Measurements from ENCODE around the gene STK38.
"Not testable (repeated sequence)": the region's sequence is repeated elsewhere in the genome, so short reads cannot be mapped to it uniquely, and the experiment has no call there.

The STK38 gene

GRCh38 chr6:36479256-36479655 lies 68.0 kb downstream of the STK38 start:
- DNase-seq: no peak

GRCh38 chr6:36478051-36478526 lies 69.2 kb downstream of the STK38 start:
- DNase-seq: no peak

DNA sequence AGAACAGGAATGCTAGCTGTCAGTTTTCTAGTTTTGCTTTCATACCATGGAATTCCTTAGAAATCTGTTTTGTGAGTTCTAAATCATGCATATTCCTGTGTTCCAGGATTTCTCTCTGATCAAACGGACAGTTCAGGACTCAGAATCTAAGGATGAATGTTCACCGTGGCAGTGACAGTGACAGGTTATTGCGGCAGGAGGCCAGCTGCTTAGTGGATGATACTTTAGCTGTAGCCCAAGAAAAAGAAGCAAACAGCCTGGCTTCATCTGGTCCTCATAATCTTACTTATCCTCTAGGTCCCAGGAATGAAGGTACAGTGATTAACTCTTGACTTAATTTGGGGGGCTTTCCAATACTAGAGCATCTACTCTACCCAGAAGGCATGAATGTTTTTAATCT lies 77.3 kb downstream of the STK38 start:
- no peak for DNase-seq

GRCh38 chr6:36469148-36469661 lies 78.1 kb downstream of the STK38 start:
- no peak for DNase-seq

- DNase-seq: no peak
Measured at GRCh38 chr6:36467625-36468024, 79.7 kb downstream of the STK38 start.

GRCh38 chr6:36464233-36464632 lies 83.0 kb downstream of the STK38 start:
- DNase-seq: no peak

DNA sequence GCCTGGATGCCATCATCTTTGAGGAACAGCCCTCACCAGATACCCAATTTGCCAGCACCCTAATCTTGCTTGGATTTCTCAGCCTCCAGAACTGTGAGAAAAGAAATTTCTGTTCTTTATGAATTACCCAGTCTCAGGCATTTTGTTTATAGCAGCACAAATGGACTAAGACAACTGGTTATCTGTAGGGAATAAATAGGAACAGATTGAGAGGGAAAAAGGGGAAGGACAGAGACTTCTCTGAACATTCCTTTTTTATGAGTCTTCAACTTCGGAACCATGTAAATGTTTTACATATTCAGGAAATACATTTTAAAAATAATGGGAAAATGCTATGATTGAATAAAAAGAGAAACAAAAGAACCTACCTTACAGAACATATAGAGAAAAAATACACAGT lies 83.6 kb downstream of the STK38 start:
- DNase-seq: no peak

DNA sequence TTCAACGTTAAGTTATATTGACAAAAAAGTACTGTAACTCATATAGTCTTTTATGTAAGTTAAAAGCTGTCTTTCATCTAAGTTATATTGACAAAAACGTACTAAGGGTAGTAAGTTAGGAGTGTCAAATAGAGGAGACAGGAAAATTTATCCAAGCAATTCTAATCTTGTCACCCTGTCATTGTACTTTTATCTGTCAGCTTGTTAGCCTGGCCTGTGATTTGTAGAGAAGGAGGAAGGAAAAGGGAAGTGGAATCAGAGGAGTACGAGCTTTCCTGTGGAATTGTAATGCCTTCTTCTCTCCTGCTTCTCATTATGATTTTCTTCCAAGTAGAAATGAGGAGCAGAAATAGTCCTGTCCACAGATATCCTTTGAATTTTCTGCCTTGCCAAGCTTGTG lies 85.6 kb downstream of the STK38 start:
- no peak for DNase-seq

GRCh38 chr6:36460916-36461315 lies 86.4 kb downstream of the STK38 start:
- DNase-seq: no peak

DNA sequence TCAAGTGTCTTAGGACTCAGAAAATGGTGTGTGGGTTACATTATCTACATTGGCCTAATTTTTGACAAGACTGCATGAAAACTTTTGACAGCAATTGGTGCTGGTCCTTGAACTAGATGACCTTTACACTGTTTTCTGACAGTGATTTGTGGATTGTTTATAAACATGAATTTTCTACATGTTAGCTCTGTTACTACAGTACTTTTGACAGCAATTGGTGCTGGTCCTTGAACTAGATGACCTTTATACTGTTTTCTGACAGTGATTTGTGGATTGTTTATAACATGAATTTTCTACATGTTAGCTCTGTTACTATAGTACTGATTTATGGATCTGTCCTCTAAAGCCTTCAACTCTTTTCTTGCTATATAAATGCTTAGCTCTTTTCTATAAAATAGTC lies 87.8 kb downstream of the STK38 start:
- DNase-seq: no peak

GRCh38 chr6:36455486-36456027 lies 91.7 kb downstream of the STK38 start:
- DNase-seq: no peak

- DNase-seq: not testable (repeated sequence)
Measured at GRCh38 chr6:36452897-36453296, 94.4 kb downstream of the STK38 start.

- not testable (repeated sequence) for DNase-seq
Measured at GRCh38 chr6:36449173-36449572, 98.1 kb downstream of the STK38 start.

DNA sequence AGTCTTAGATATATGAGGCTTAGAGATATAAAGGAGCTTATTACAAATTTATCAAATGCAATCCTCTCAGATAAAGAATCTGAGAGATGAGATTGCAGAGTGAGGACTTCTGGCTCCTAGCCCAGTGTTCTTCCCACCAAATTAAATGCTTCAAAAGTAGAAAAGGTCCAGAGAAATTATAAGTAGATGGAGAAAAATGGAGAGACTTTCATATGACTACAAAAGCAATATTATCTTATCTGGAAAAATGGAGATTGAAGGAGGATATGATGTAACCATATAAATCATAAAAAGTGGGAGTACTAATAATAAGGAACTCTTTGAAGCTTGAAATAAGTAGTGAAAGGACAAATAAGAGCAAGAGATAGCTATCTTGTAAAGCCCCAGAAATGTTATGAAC lies 101.7 kb downstream of the STK38 start:
- DNase-seq: no peak

- DNase-seq: no peak
Measured at GRCh38 chr6:36444470-36444869, 102.8 kb downstream of the STK38 start.

Measured in stimulated activated naive CD4-positive, alpha-beta T cell (primary cell).